ENCODE results near the gene SCTR. TPM values are rescaled to one million over a fixed set of nuclear protein-coding genes. Genes with fewer than 3 reads are reported as not detected.

Gene SCTR
- total RNA-seq, 1 experiment from 2014 or later = not detected

GRCh38 chr2:119441376-119442225, 82.7 kb downstream of the SCTR start:
- Histone ChIP-seq H4K20me1 (ENCODE audit: low read length) (no peaks in the 10 kb centered on the region), H3K9me3 (ENCODE audit: low read length) (no peaks in the 10 kb centered on the region), H3K4me3 (ENCODE audit: low read length) (no peak overlapping the region), H3K27ac (ENCODE audit: low read length) (no peak overlapping the region), H3K4me1 (ENCODE audit: insufficient read depth, low read length) (no peaks in the 10 kb centered on the region), H3K9ac (ENCODE audit: low read length) (no peak overlapping the region), H3K9me2 (replicated peaks; ENCODE audit: low read length) (no peaks in the 10 kb centered on the region), H3K79me2 (ENCODE audit: low read length) (no peaks in the 10 kb centered on the region), H2AFZ (ENCODE audit: low read length) (no peak overlapping the region), H3K4me2 (ENCODE audit: low read length) (no peak overlapping the region), H3F3A (ENCODE audit: low read length, unreplicated experiment) (no peaks in the 10 kb centered on the region), H3K27me3 (ENCODE audit: low read length) (peaks cover 24% of the 10 kb centered on the region), H3K36me3 (ENCODE audit: low read depth, low read length) (no peaks in the 10 kb centered on the region)
- POLR2A ChIA-PET (ENCODE audit: unreplicated experiment) = no interaction called here
- no peak for DNase-seq
- BruUV-seq (replicated peaks) = no TSS peak
- intact Hi-C loops (cut with micrococcal nuclease) = no loop called here
- CTCF ChIA-PET = no interaction called here
- TF ChIP-seq EZH2 (IDR thresholded peaks at IDR 0.05; ENCODE audit: low read length, unreplicated experiment) = no peak
- no peak for TF ChIP-seq CTCF (conservative IDR thresholded peaks at IDR 0.05; ENCODE audit: low read depth, low read length)
- TF ChIP-seq EZH2phosphoT487 (IDR thresholded peaks at IDR 0.05; ENCODE audit: borderline replicate concordance, low read length) = no peak
- ATAC-seq = no peak

- Histone ChIP-seq H4K20me1 (ENCODE audit: low read length) (no peaks in the 10 kb centered on the region), H2AFZ (ENCODE audit: low read length) (no peak overlapping the region), H3K9me2 (replicated peaks; ENCODE audit: low read length) (no peaks in the 10 kb centered on the region), H3K36me3 (ENCODE audit: low read depth, low read length) (no peaks in the 10 kb centered on the region), H3K4me3 (ENCODE audit: low read length) (no peak overlapping the region), H3K79me2 (ENCODE audit: low read length) (no peaks in the 10 kb centered on the region), H3K27ac (ENCODE audit: low read length) (no peak overlapping the region), H3K9me3 (ENCODE audit: low read length) (no peaks in the 10 kb centered on the region), H3K9ac (ENCODE audit: low read length) (no peak overlapping the region), H3K4me2 (ENCODE audit: low read length) (no peak overlapping the region), H3K27me3 (ENCODE audit: low read length) (peaks cover 16% of the 10 kb centered on the region), H3K4me1 (ENCODE audit: insufficient read depth, low read length) (no peaks in the 10 kb centered on the region), H3F3A (ENCODE audit: low read length, unreplicated experiment) (no peaks in the 10 kb centered on the region)
- ATAC-seq (no peak), DNase-seq (no peak)
- POLR2A ChIA-PET (ENCODE audit: unreplicated experiment) = no interaction called here
- no peak for TF ChIP-seq EZH2 (IDR thresholded peaks at IDR 0.05; ENCODE audit: low read length, unreplicated experiment)
- TF ChIP-seq EZH2phosphoT487 (IDR thresholded peaks at IDR 0.05; ENCODE audit: borderline replicate concordance, low read length) = no peak
- no peak for TF ChIP-seq CTCF (conservative IDR thresholded peaks at IDR 0.05; ENCODE audit: low read depth, low read length)
- BruUV-seq (replicated peaks) = no TSS peak
- intact Hi-C loops (cut with micrococcal nuclease) = no loop called here
- CTCF ChIA-PET = no interaction called here
Measured at GRCh38 chr2:119440873-119441272, 83.4 kb downstream of the SCTR start.

GRCh38 chr2:119440501-119440870, 83.8 kb downstream of the SCTR start:
- intact Hi-C loops (cut with micrococcal nuclease) = no loop called here
- no TSS peak for BruUV-seq (replicated peaks)
- Histone ChIP-seq H3K9ac (ENCODE audit: low read length) (no peak overlapping the region), H3K4me1 (ENCODE audit: insufficient read depth, low read length) (no peaks in the 10 kb centered on the region), H3K4me2 (ENCODE audit: low read length) (no peak overlapping the region), H4K20me1 (ENCODE audit: low read length) (no peaks in the 10 kb centered on the region), H3K27me3 (ENCODE audit: low read length) (peaks cover 12% of the 10 kb centered on the region), H3K9me2 (replicated peaks; ENCODE audit: low read length) (no peaks in the 10 kb centered on the region), H3K4me3 (ENCODE audit: low read length) (no peak overlapping the region), H3K36me3 (ENCODE audit: low read depth, low read length) (no peaks in the 10 kb centered on the region), H3K27ac (ENCODE audit: low read length) (no peak overlapping the region), H3K79me2 (ENCODE audit: low read length) (no peaks in the 10 kb centered on the region), H3K9me3 (ENCODE audit: low read length) (no peaks in the 10 kb centered on the region), H2AFZ (ENCODE audit: low read length) (no peak overlapping the region), H3F3A (ENCODE audit: low read length, unreplicated experiment) (no peaks in the 10 kb centered on the region)
- ChIA-PET POLR2A (ENCODE audit: unreplicated experiment) (no interaction called here), CTCF (no interaction called here)
- TF ChIP-seq CTCF (conservative IDR thresholded peaks at IDR 0.05; ENCODE audit: low read depth, low read length) = no peak
- DNase-seq (no peak), ATAC-seq (no peak)
